Astrocyte (in vitro differentiated cells and primary cell): ENCODE results near the gene ATP1A2. TPM values are rescaled to one million over a fixed set of nuclear protein-coding genes. Genes with fewer than 3 reads are reported as not detected.
A peak's percentile ranks its signal among the peaks of the same experiment; 100 is the strongest.

Experiments used
- DNase-seq: peaks from one replicate; pipeline ENCODE4 v3.0.0-alpha.2; 2010; ENCODE audit warnings: low read depth
- FAIRE-seq: peaks from 2 replicates; lab custom pipeline; 2011; peaks lifted over from hg19 to GRCh38; lab: Jason Lieb, UNC
- H2AFZ ChIP-seq: 2 replicates; pipeline ENCODE4 v1.6.0; 2012; ENCODE audit warnings: low read depth, low read length, inconsistent platforms
- H3K27ac ChIP-seq: 2 replicates; pipeline ENCODE4 v1.5.1; 2011; ENCODE audit warnings: low read depth, low read length, inconsistent platforms
- H3K27me3 ChIP-seq: 2 replicates; pipeline ENCODE4 v1.6.0; 2011; ENCODE audit warnings: low read length, inconsistent platforms; ENCODE audit not compliant: insufficient read depth
- H3K36me3 ChIP-seq: 2 replicates; pipeline ENCODE4 v1.5.1; 2011; ENCODE audit warnings: low read length, inconsistent platforms; ENCODE audit not compliant: insufficient read depth
- H3K4me1 ChIP-seq: 2 replicates; pipeline ENCODE4 v1.5.1; 2011; ENCODE audit warnings: low read length, inconsistent platforms; ENCODE audit not compliant: insufficient read depth
- H3K4me2 ChIP-seq: 2 replicates; pipeline ENCODE4 v1.6.0; 2012; ENCODE audit warnings: low read length, inconsistent platforms
- H3K4me3 ChIP-seq: 2 replicates; pipeline ENCODE4 v1.5.1; 2011; ENCODE audit warnings: low read depth, mild to moderate bottlenecking, low read length, inconsistent platforms; ENCODE audit not compliant: insufficient read depth
- H3K79me2 ChIP-seq: 2 replicates; pipeline ENCODE4 v1.6.0; 2012; ENCODE audit warnings: mild to moderate bottlenecking, low read length, inconsistent platforms; ENCODE audit not compliant: insufficient read depth
- H3K9ac ChIP-seq: 2 replicates; pipeline ENCODE4 v1.6.0; 2012; ENCODE audit warnings: mild to moderate bottlenecking, low read length, inconsistent platforms
- H3K9me3 ChIP-seq: 2 replicates; pipeline ENCODE4 v1.5.1; 2012; ENCODE audit warnings: low read depth, mild to moderate bottlenecking, low read length, inconsistent platforms; ENCODE audit not compliant: insufficient read depth
- H4K20me1 ChIP-seq: 2 replicates; pipeline ENCODE4 v1.6.0; 2012; ENCODE audit warnings: low read length, inconsistent platforms; ENCODE audit not compliant: insufficient read depth
- H3K27ac Mint-ChIP-seq: one replicate; pipeline ENCODE4 v1.8.0; 2021; ENCODE audit warnings: mild to moderate bottlenecking, mixed read lengths; ENCODE audit not compliant: unreplicated experiment
- H3K27me3 Mint-ChIP-seq: one replicate; pipeline ENCODE4 v1.8.0; 2021; ENCODE audit warnings: low read depth, mixed read lengths; ENCODE audit not compliant: unreplicated experiment
- H3K36me3 Mint-ChIP-seq: one replicate; pipeline ENCODE4 v1.8.0; 2021; ENCODE audit warnings: low read depth, mixed read lengths; ENCODE audit not compliant: unreplicated experiment
- H3K4me1 Mint-ChIP-seq: one replicate; pipeline ENCODE4 v1.8.0; 2021; ENCODE audit warnings: low read depth, mixed read lengths; ENCODE audit not compliant: unreplicated experiment
- H3K4me3 Mint-ChIP-seq: one replicate; pipeline ENCODE4 v1.8.0; 2021; ENCODE audit warnings: mild to moderate bottlenecking, moderate library complexity, mixed read lengths; ENCODE audit not compliant: unreplicated experiment
- H3K9me3 Mint-ChIP-seq: one replicate; pipeline ENCODE4 v1.8.0; 2021; ENCODE audit warnings: mild to moderate bottlenecking, mixed read lengths; ENCODE audit not compliant: unreplicated experiment
- CTCF ChIP-seq: IDR thresholded peaks from 2 replicates; pipeline ENCODE4 v1.5.1; 2011; ENCODE audit warnings: low read depth, mild to moderate bottlenecking, inconsistent platforms, low read length, moderate library complexity; ENCODE audit not compliant: insufficient read depth
- EZH2 ChIP-seq: IDR thresholded peaks from 2 replicates; pipeline ENCODE4 v1.6.1; 2012; ENCODE audit warnings: mild to moderate bottlenecking, low read length, inconsistent platforms; ENCODE audit not compliant: insufficient read depth
- total RNA-seq: library from RNA; stranded (reverse); gene quantifications from 2 replicates; pipeline ENCODE4 v1.2.1, GENCODE V29; 2021

The ATP1A2 gene
- total RNA-seq, 1 donor from 2014 or later: 2.5 TPM

- Mint-ChIP-seq H3K27me3 (no peaks in the 10 kb centered on the region), H3K4me1 (peaks cover 35% of the 10 kb centered on the region), H3K27ac (no peak overlapping the region), H3K9me3 (no peaks in the 10 kb centered on the region), H3K36me3 (no peaks in the 10 kb centered on the region), H3K4me3 (no peak overlapping the region)
- no peak for FAIRE-seq
- H3K79me2 ChIP-seq: no peaks in the 10 kb centered on the region
- no peaks in the 10 kb centered on the region for H3K9me3 ChIP-seq
- H3K27me3 ChIP-seq: no peaks in the 10 kb centered on the region
- peaks cover 6% of the 10 kb centered on the region for H4K20me1 ChIP-seq
- DNase-seq: no peak
- H3K27ac ChIP-seq: no peak overlapping the region
- H3K4me2 ChIP-seq: no peak overlapping the region
- no peak overlapping the region for H2AFZ ChIP-seq
- peaks cover 15% of the 10 kb centered on the region for H3K4me1 ChIP-seq
- no peaks in the 10 kb centered on the region for H3K36me3 ChIP-seq
- no peak overlapping the region for H3K4me3 ChIP-seq
- TF ChIP-seq EZH2 (no peak), CTCF (no peak)
- H3K9ac ChIP-seq: no peak overlapping the region
Observed at GRCh38 chr1:160099716-160100375, 15.7 kb upstream of the ATP1A2 start.

GRCh38 chr1:160101037-160101716 is 14.4 kb upstream of the ATP1A2 start:
- FAIRE-seq: no peak
- H4K20me1 ChIP-seq: peaks cover 6% of the 10 kb centered on the region
- peak overlapping the region; percentile 75 for H3K27ac Mint-ChIP-seq

More at GRCh38 chr1:160101037-160101716, 14.4 kb upstream of the ATP1A2 start:
- no peaks in the 10 kb centered on the region for H3K36me3 Mint-ChIP-seq
- H3K4me1 Mint-ChIP-seq: peaks cover 35% of the 10 kb centered on the region
- Histone ChIP-seq H3K9ac (peak overlapping the region; percentile 34), H3K4me2 (peak overlapping the region; percentile 75), H2AFZ (peak overlapping the region; percentile 57), H3K27ac (no peak overlapping the region), H3K36me3 (no peaks in the 10 kb centered on the region), H3K79me2 (no peaks in the 10 kb centered on the region), H3K4me3 (no peak overlapping the region), H3K4me1 (peaks cover 15% of the 10 kb centered on the region), H3K9me3 (no peaks in the 10 kb centered on the region), H3K27me3 (peaks cover 4% of the 10 kb centered on the region)
- H3K9me3 Mint-ChIP-seq: no peaks in the 10 kb centered on the region
- peak; percentile 46 for DNase-seq
- peak overlapping the region; percentile 42 for H3K4me3 Mint-ChIP-seq
- no peaks in the 10 kb centered on the region for H3K27me3 Mint-ChIP-seq
- peak; percentile 82 for TF ChIP-seq CTCF
- no peak for TF ChIP-seq EZH2
